Memory B cell (primary cell): ENCODE data around the gene CGGBP1.

Experiments
- ATAC-seq: fragments of 150-1000 bp; cut with Tn5 transposase; 2 replicates; pipeline ENCODE4 v1.10.0; 2021; ENCODE audit warnings: low read depth, mild to moderate bottlenecking, moderate library complexity
- DNase-seq, 2 donors: peaks; one replicate each; pipeline ENCODE4 v3.0.0; 2022; ENCODE audit warnings: low spot score in 2 of 2
- H3K27ac Mint-ChIP-seq: one replicate; pipeline ENCODE4 v1.8.0; 2022; ENCODE audit warnings: mild to moderate bottlenecking, moderate library complexity, mixed read lengths
- H3K27me3 Mint-ChIP-seq: one replicate; pipeline ENCODE4 v1.8.0; 2022; ENCODE audit warnings: mixed read lengths
- H3K36me3 Mint-ChIP-seq: one replicate; pipeline ENCODE4 v1.8.0; 2022; ENCODE audit warnings: mild to moderate bottlenecking, mixed read lengths
- H3K4me1 Mint-ChIP-seq: one replicate; pipeline ENCODE4 v1.8.0; 2022; ENCODE audit warnings: mixed read lengths
- H3K4me3 Mint-ChIP-seq: one replicate; pipeline ENCODE4 v1.8.0; 2022; ENCODE audit warnings: mild to moderate bottlenecking, moderate library complexity, mixed read lengths
- H3K9me3 Mint-ChIP-seq: one replicate; pipeline ENCODE4 v1.8.0; 2022; ENCODE audit warnings: mixed read lengths

CGGBP1 gene, protein sequence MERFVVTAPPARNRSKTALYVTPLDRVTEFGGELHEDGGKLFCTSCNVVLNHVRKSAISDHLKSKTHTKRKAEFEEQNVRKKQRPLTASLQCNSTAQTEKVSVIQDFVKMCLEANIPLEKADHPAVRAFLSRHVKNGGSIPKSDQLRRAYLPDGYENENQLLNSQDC

DNA sequence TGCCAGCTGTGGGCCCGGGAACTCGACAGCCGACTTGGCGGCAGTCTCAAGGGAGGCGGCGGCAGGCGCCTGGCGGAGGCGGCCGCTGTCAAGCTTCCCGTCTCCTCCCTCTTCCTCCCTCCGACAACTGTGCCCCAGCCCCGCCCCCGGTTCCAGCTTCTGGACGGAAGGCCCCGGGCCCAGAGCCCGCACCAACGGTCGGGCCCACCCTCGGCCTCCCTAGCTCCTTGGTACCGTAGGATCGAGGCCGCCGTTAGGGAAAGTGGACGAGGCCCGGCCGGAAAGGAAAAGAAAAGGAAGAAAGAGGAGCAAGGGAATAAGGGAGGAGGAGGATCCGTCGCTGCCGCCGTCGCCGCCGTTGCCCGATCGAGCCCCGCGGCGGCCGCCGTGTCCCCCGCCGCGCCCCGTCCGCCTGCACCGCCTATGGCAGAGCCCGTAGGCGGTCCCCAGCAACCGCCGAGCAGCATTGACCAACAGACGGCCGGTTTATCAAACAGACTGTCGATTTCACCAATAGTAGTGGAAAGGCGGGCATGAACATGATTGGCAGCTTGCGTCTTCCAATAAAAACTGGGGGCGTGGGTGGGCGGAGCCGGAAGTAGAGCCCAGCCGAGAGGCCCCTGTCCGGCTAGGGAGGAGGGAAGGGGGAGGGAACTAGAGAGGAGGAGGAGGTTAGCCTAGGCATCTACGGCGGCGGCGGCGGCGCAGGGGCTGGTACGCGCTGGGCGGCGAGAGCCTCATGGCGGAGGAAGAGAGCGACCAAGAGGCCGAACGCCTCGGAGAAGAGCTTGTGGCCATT, at the start of gene CGGBP1, which contains the start of gene ZNF654:
Gene CGGBP1, minus strand, starts transcription at position 425 of the 799 bp plus-strand sequence. CDS start 3,029 bp downstream, outside the sequence.
Gene ZNF654, plus strand, starts transcription at position 675 of the 799 bp plus-strand sequence. Its CDS starts 65 bp downstream, at position 740.
- Mint-ChIP-seq H3K36me3 (peaks cover 12% of the 10 kb centered on the region), H3K9me3 (no peaks in the 10 kb centered on the region), H3K4me1 (peaks cover 30% of the 10 kb centered on the region), H3K4me3 (peak within 1 kb of the TSS; percentile 95), H3K27ac (peak within 1 kb of the TSS; percentile 94), H3K27me3 (no peaks in the 10 kb centered on the region)
- DNase-seq (peak; percentile 98 to 99), ATAC-seq (peak; percentile 86)

DNA sequence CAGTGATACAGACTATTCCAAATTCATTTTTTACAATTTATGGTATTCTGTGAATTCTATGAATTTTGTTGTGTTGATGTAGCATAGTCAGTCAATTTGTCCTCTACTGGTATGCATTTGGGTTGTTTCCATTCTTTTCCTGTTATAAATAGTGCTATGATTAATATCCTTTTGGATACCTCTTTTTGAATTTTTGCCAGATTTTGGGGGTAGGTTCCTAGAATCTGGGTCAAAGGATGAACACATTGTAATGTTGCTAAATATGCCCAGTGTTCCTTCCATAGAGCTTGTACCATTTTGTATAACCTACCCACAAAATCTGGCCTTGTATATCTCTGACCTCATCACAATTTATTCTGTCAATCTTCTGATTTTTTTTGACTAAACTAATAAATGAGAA, 46.5 kb upstream of the CGGBP1 start:
- Mint-ChIP-seq H3K36me3 (peaks cover 16% of the 10 kb centered on the region), H3K9me3 (no peaks in the 10 kb centered on the region), H3K4me3 (no peak overlapping the region), H3K27ac (peak overlapping the region; percentile 38), H3K4me1 (peaks cover 7% of the 10 kb centered on the region), H3K27me3 (no peaks in the 10 kb centered on the region)
- DNase-seq, result no peak
- no peak for ATAC-seq

- ATAC-seq, result no peak
- no peak for DNase-seq
- H3K27me3 Mint-ChIP-seq, result no peaks in the 10 kb centered on the region
- no peak overlapping the region for H3K4me3 Mint-ChIP-seq
- peaks cover 24% of the 10 kb centered on the region for H3K36me3 Mint-ChIP-seq
- no peak overlapping the region for H3K27ac Mint-ChIP-seq
- peaks cover 6% of the 10 kb centered on the region for H3K4me1 Mint-ChIP-seq
- peaks cover 3% of the 10 kb centered on the region for H3K9me3 Mint-ChIP-seq
Measured at GRCh38 chr3:88101142-88101541, 42.3 kb upstream of the CGGBP1 start.

GRCh38 chr3:88093266-88093665, 34.5 kb upstream of the CGGBP1 start:
- peaks cover 43% of the 10 kb centered on the region for H3K36me3 Mint-ChIP-seq
- H3K27me3 Mint-ChIP-seq, result no peaks in the 10 kb centered on the region
- peaks cover 5% of the 10 kb centered on the region for H3K4me1 Mint-ChIP-seq
- no peak for DNase-seq
- peaks cover 5% of the 10 kb centered on the region for H3K9me3 Mint-ChIP-seq
- H3K4me3 Mint-ChIP-seq, result no peak overlapping the region
- no peak overlapping the region for H3K27ac Mint-ChIP-seq
- no peak for ATAC-seq

GRCh38 chr3:88092270-88092669, 33.5 kb upstream of the CGGBP1 start:
- DNase-seq, result no peak
- H3K4me3 Mint-ChIP-seq, result no peak overlapping the region
- peaks cover 2% of the 10 kb centered on the region for H3K9me3 Mint-ChIP-seq
- H3K27me3 Mint-ChIP-seq, result no peaks in the 10 kb centered on the region
- no peak for ATAC-seq
- peaks cover 35% of the 10 kb centered on the region for H3K36me3 Mint-ChIP-seq
- peaks cover 2% of the 10 kb centered on the region for H3K4me1 Mint-ChIP-seq
- no peak overlapping the region for H3K27ac Mint-ChIP-seq

DNA sequence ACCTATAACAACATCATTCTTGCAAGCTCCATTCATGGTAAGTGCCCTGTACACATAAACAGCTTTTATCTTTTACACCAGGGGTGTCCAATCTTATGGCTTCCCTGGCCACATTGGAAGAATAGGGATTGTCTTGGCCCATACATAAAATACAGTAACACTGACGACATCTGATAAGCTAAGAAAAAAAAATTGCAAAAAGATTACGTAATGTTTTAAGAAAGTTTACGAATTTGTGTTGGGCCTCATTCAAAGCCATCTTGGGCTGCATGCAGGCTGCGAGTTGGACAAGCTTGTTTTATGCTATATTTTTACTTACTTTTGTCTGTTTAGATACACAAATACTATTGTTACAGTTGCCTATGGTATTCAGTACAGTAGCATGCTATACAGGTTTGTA, 31.9 kb upstream of the CGGBP1 start:
- Mint-ChIP-seq H3K27ac (no peak overlapping the region), H3K4me3 (no peak overlapping the region), H3K36me3 (peaks cover 28% of the 10 kb centered on the region), H3K4me1 (peaks cover 2% of the 10 kb centered on the region), H3K27me3 (no peaks in the 10 kb centered on the region), H3K9me3 (peaks cover 2% of the 10 kb centered on the region)
- ATAC-seq (no peak), DNase-seq (no peak)

GRCh38 chr3:88084097-88084501, 25.3 kb upstream of the CGGBP1 start:
- no peak overlapping the region for H3K4me3 Mint-ChIP-seq
- peaks cover 15% of the 10 kb centered on the region for H3K36me3 Mint-ChIP-seq
- H3K27ac Mint-ChIP-seq, result peak overlapping the region; percentile 25
- no peaks in the 10 kb centered on the region for H3K27me3 Mint-ChIP-seq
- no peaks in the 10 kb centered on the region for H3K9me3 Mint-ChIP-seq
- ATAC-seq (no peak), DNase-seq (no peak)
- H3K4me1 Mint-ChIP-seq, result peaks cover 15% of the 10 kb centered on the region

DNA sequence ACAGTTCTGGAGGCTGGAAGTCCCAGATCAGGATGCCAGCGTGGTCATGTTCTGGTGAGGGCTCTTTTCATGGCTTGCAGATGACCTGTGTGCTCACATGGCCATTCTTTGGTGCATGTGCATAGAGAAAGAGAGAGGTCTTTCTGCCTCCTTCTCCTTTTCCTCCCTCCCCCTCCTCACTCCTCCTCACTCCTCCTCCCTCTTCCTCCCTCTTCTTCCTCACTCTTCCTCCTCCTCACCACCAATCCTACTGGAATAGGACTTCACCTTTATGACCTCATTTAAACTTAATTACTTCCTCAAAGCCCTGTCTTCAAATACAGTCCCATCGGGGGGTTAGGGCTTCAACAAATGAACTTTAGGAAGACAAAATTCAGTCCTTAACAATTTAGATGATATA, 24.0 kb upstream of the CGGBP1 start:
- ATAC-seq, result no peak
- Mint-ChIP-seq H3K27me3 (no peaks in the 10 kb centered on the region), H3K4me3 (no peak overlapping the region), H3K27ac (no peak overlapping the region), H3K4me1 (peaks cover 22% of the 10 kb centered on the region), H3K9me3 (no peaks in the 10 kb centered on the region), H3K36me3 (peaks cover 11% of the 10 kb centered on the region)
- DNase-seq, result no peak

DNA sequence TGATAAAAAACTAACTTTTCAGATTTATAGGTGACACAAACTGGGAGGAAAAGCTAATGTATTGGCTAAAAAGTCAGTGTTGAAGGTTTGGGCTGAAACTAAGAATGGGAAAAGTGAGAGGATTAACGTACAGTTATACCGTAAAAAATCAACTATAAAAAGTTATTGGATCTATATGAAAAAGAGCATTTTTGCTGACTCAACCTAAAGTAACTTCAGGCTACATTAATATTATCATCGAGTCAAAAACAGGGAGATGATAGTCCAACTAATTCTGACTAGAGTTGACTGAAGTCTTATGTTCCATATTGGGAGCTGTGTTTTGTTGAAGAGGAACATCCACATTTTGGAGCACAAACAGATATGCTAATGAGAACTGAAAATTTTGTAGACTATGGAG, 20.1 kb upstream of the CGGBP1 start:
- ATAC-seq (no peak), DNase-seq (no peak)
- H3K4me1 Mint-ChIP-seq, result peaks cover 35% of the 10 kb centered on the region
- H3K27ac Mint-ChIP-seq, result no peak overlapping the region
- H3K9me3 Mint-ChIP-seq, result no peaks in the 10 kb centered on the region
- H3K36me3 Mint-ChIP-seq, result peaks cover 10% of the 10 kb centered on the region
- H3K4me3 Mint-ChIP-seq, result no peak overlapping the region
- H3K27me3 Mint-ChIP-seq, result no peaks in the 10 kb centered on the region

DNA sequence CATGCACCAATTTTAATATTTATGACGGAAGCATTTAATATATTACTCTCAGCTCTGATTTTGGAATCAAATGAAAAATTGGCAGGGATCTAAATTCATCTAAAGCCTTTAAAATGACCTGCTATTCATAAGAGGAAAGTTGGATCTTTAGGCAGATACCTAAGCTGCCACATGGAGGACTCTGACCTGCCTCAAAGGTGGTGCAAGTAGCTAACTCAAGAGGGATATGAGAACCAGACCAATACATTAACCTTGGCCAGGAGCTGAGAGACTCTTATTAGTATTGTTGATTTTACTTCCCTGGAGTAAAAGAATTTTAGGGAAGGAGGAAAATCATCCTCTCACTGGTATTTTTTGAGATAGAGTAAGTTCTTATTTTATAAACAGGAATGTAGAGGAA, 17.9 kb upstream of the CGGBP1 start:
- Mint-ChIP-seq H3K27me3 (no peaks in the 10 kb centered on the region), H3K27ac (no peak overlapping the region), H3K4me1 (peaks cover 37% of the 10 kb centered on the region), H3K9me3 (peaks cover 3% of the 10 kb centered on the region), H3K36me3 (peaks cover 14% of the 10 kb centered on the region), H3K4me3 (no peak overlapping the region)
- DNase-seq (no peak), ATAC-seq (no peak)

- no peak overlapping the region for H3K27ac Mint-ChIP-seq
- no peak for DNase-seq
- ATAC-seq, result no peak
- H3K4me1 Mint-ChIP-seq, result peaks cover 35% of the 10 kb centered on the region
- peaks cover 14% of the 10 kb centered on the region for H3K36me3 Mint-ChIP-seq
- H3K9me3 Mint-ChIP-seq, result peaks cover 3% of the 10 kb centered on the region
- H3K27me3 Mint-ChIP-seq, result no peaks in the 10 kb centered on the region
- no peak overlapping the region for H3K4me3 Mint-ChIP-seq
Measured at GRCh38 chr3:88075497-88075896, 16.7 kb upstream of the CGGBP1 start.

DNA sequence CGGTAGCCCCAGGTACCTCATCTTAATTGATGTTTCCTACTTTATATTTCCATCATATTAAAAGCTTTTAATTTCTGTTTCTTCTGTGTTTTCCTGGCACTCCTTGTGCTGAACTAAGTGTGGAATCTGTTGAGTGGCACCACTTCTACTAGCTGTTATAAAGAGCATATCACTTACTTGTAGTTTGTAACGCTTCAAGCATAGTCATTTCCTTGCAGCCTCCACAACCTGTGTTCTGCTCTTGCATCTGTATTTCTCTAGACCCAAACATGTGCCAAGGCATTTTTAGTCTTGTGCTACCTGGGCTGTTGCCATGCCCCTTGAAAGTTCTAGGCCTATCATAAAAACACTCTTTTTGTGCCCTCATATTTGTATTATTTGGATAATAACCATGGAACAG, 16.3 kb upstream of the CGGBP1 start:
- Mint-ChIP-seq H3K9me3 (peaks cover 3% of the 10 kb centered on the region), H3K36me3 (peaks cover 14% of the 10 kb centered on the region), H3K4me1 (peaks cover 35% of the 10 kb centered on the region), H3K27ac (no peak overlapping the region), H3K27me3 (no peaks in the 10 kb centered on the region), H3K4me3 (no peak overlapping the region)
- no peak for ATAC-seq
- DNase-seq, result no peak

DNA sequence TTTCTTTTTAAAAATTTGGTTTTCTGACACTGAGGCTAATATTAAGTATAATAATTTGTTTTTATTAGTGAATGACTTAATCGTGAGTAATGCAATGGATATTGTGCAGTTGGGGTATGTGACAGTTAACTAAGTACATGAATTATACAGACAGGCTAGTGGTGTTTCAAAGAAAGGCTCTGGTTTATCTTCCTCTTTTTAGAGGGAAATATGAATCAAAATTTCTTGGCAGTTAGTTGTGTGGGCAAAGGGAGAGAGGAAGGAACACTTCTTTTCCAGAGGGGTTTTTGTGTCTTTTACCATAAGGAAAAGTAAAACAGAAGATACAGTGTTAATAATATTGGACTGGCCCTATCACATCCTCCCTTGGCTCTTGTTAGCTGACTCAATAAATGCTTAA, 2.9 kb upstream of the CGGBP1 start:
- H3K4me1 Mint-ChIP-seq, result peaks cover 32% of the 10 kb centered on the region
- ATAC-seq, result no peak
- H3K27ac Mint-ChIP-seq, result no peak overlapping the region
- no peak overlapping the region for H3K4me3 Mint-ChIP-seq
- no peaks in the 10 kb centered on the region for H3K9me3 Mint-ChIP-seq
- H3K27me3 Mint-ChIP-seq, result no peaks in the 10 kb centered on the region
- H3K36me3 Mint-ChIP-seq, result no peaks in the 10 kb centered on the region
- DNase-seq, result no peak

DNA sequence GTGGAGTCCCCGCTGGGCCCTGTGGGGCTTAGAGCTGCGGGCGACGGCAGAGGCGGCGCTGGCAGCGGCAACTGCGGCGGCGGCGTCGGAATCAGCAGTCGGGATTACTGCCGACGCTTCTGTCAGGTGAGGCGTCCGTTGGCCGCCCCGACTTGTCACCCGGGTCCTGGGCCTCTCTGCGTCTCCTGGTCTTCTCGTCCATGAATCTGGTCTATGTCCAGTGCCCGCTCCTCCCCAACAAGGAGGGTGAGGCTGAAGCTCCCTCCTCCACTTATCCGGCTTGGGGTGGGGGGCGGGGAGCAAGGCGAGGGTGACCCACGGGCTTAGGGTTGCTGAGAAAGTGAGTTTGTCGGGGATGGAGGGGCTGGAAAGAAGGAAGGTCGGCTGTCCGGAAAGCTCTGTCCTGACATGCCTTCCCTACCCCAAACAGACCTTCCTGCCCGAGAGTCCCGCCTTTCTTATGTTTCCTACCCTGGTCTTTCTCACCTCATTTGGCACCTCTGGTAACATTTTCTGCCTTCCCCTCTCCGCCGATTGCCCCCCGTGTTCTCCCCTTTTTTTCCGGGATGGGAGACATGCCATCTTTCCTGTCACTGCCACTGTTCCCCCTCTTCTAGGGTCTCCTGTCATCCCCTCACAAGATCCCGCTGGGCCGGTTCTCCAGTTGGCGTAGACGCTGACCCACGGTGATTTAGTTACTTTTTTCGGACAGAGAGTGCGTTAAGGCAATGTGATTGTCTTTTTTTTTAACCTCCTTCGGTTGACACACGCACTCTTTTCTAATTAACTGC, 770 bp upstream of the CGGBP1 start:
- no peaks in the 10 kb centered on the region for H3K27me3 Mint-ChIP-seq
- peak; percentile 3 to 13 for DNase-seq
- H3K4me3 Mint-ChIP-seq, result peak overlapping the region; percentile 95
- no peak for ATAC-seq
- H3K27ac Mint-ChIP-seq, result peak overlapping the region; percentile 94
- H3K4me1 Mint-ChIP-seq, result peaks cover 34% of the 10 kb centered on the region
- no peaks in the 10 kb centered on the region for H3K9me3 Mint-ChIP-seq
- H3K36me3 Mint-ChIP-seq, result peaks cover 11% of the 10 kb centered on the region
